ENCODE data around the gene TBCEL.

The TBCEL gene

GRCh38 chr11:121035169-121035755 lies 11.4 kb downstream of the TBCEL start:
- DNase-seq (ENCODE audit: low spot score) = no peak
- in situ Hi-C loops (cut with MboI; ENCODE audit: low pct_unique_long_range_greater_than_20kb, low sequenced_read_pairs, unreplicated experiment) = no loop called here
- no peak for TF ChIP-seq CTCF (IDR thresholded peaks at IDR 0.05; ENCODE audit: extremely low read depth, insufficient read depth, missing control alignments)

- no peak for TF ChIP-seq CTCF (IDR thresholded peaks at IDR 0.05; ENCODE audit: extremely low read depth, insufficient read depth, missing control alignments)
- in situ Hi-C loops (cut with MboI; ENCODE audit: low pct_unique_long_range_greater_than_20kb, low sequenced_read_pairs, unreplicated experiment) = no loop called here
- no peak for DNase-seq (ENCODE audit: low spot score)
These were observed 11.9 kb downstream of the TBCEL start for GRCh38 chr11:121035780-121036179.

GRCh38 chr11:121037016-121037415 lies 13.1 kb downstream of the TBCEL start:
- no peak for DNase-seq (ENCODE audit: low spot score)
- in situ Hi-C loops (cut with MboI; ENCODE audit: low pct_unique_long_range_greater_than_20kb, low sequenced_read_pairs, unreplicated experiment) = no loop called here
- TF ChIP-seq CTCF (IDR thresholded peaks at IDR 0.05; ENCODE audit: extremely low read depth, insufficient read depth, missing control alignments) = no peak

- in situ Hi-C loops (cut with MboI; ENCODE audit: low pct_unique_long_range_greater_than_20kb, low sequenced_read_pairs, unreplicated experiment) = no loop called here
- no peak for TF ChIP-seq CTCF (IDR thresholded peaks at IDR 0.05; ENCODE audit: extremely low read depth, insufficient read depth, missing control alignments)
- DNase-seq (ENCODE audit: low spot score) = no peak
These were observed 14.9 kb downstream of the TBCEL start for GRCh38 chr11:121038648-121039409.

GRCh38 chr11:121039971-121040613 lies 16.2 kb downstream of the TBCEL start:
- no peak for TF ChIP-seq CTCF (IDR thresholded peaks at IDR 0.05; ENCODE audit: extremely low read depth, insufficient read depth, missing control alignments)
- in situ Hi-C loops (cut with MboI; ENCODE audit: low pct_unique_long_range_greater_than_20kb, low sequenced_read_pairs, unreplicated experiment) = no loop called here
- no peak for DNase-seq (ENCODE audit: low spot score)

- in situ Hi-C loops (cut with MboI; ENCODE audit: low pct_unique_long_range_greater_than_20kb, low sequenced_read_pairs, unreplicated experiment) = no loop called here
- no peak for DNase-seq (ENCODE audit: low spot score)
- TF ChIP-seq CTCF (IDR thresholded peaks at IDR 0.05; ENCODE audit: extremely low read depth, insufficient read depth, missing control alignments) = no peak
These were observed 16.7 kb downstream of the TBCEL start for GRCh38 chr11:121040614-121041002.

Measured in GM13977 (cell line).